Keratinocyte (primary cell): Measurements from ENCODE around the gene SCN2B.

Experiments used
- EZH2 ChIP-seq: IDR thresholded peaks from one replicate; pipeline ENCODE4 v1.6.1; 2012; ENCODE audit warnings: inconsistent platforms, mild to moderate bottlenecking, low read length, moderate library complexity
- TF ChIP-seq, protein P1 (sequence below), 3 experiments: IDR thresholded peaks in 1 of 3; conservative IDR thresholded peaks in 1 of 3; optimal IDR thresholded peaks in 1 of 3; 2 replicates in 2 of 3; 3 replicates in 1 of 3; pipeline versions ENCODE3 to v1.5.1; 2011; ENCODE audit warnings: low read length in 3 of 3, mild to moderate bottlenecking in 3 of 3, moderate library complexity in 2 of 3, control low read depth in 1 of 3, inconsistent platforms in 1 of 3; ENCODE audit not compliant: insufficient read depth in 2 of 3; ENCODE audit errors: extremely low read depth in 1 of 3

- TF ChIP-seq, protein P1, sequence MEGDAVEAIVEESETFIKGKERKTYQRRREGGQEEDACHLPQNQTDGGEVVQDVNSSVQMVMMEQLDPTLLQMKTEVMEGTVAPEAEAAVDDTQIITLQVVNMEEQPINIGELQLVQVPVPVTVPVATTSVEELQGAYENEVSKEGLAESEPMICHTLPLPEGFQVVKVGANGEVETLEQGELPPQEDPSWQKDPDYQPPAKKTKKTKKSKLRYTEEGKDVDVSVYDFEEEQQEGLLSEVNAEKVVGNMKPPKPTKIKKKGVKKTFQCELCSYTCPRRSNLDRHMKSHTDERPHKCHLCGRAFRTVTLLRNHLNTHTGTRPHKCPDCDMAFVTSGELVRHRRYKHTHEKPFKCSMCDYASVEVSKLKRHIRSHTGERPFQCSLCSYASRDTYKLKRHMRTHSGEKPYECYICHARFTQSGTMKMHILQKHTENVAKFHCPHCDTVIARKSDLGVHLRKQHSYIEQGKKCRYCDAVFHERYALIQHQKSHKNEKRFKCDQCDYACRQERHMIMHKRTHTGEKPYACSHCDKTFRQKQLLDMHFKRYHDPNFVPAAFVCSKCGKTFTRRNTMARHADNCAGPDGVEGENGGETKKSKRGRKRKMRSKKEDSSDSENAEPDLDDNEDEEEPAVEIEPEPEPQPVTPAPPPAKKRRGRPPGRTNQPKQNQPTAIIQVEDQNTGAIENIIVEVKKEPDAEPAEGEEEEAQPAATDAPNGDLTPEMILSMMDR (optimal IDR thresholded peaks at IDR 0.05 in 1 of 3, IDR thresholded peaks at IDR 0.05 in 1 of 3, conservative IDR thresholded peaks at IDR 0.05 in 1 of 3; ENCODE audit: extremely low read depth in 1 of 3, insufficient read depth in 2 of 3, low read length in 3 of 3): no peak
- TF ChIP-seq EZH2: no peak
These were observed 13.6 kb downstream of the SCN2B start for GRCh38 chr11:118162846-118163245.
